ENCODE data around the gene ERGIC1. TPM values are rescaled to one million over a fixed set of nuclear protein-coding genes. Genes with fewer than 3 reads are reported as not detected.

Gene ERGIC1
- total RNA-seq, 4 donors from 2014 or later: 156 to 214 (median 175) TPM

DNA sequence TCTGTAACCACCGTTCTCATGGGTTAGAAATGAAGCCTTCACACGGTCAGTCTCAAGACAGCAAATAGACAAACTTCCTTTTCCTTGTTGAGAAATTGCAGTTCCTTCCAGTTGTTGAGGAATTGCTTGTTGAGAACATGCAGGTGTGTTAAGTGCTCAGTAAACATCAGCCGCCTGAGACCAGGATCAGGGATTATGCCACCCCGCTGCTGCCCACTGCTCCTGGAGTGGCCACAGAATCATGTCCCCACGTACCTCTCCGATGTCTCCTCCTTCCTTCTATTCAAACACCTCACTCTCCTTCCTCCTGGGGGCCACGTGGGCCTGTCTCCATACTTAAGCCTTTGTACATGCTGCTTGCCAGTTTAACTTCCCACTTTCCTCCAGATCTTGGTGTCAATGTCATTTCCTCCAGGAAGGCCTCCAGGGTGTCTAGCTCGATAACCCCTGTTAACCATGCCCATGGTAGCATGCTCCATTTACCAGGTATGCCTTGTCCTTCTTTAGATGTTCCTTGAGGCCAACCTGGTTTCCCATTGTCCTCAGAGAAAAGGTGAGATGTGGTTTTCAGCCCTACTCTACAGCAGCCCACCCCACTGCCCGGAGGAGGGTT lies 91.4 kb downstream of the ERGIC1 start:
- WGBS, 2 donors: 79 to 86% methylated on average over 8 to 9 of the region's 9 CpGs
- intact Hi-C loops (cut with DNase I): no loop called here
- no peak for DNase-seq
- peaks cover 0 to 25% of the 10 kb centered on the region in 2 donors for H3K36me3 ChIP-seq
- H3K4me1 ChIP-seq: peaks cover 0 to under 1% of the 10 kb centered on the region in 2 donors
- no peak for TF ChIP-seq POLR2A (IDR thresholded peaks at IDR 0.05)
- TF ChIP-seq, protein P1, sequence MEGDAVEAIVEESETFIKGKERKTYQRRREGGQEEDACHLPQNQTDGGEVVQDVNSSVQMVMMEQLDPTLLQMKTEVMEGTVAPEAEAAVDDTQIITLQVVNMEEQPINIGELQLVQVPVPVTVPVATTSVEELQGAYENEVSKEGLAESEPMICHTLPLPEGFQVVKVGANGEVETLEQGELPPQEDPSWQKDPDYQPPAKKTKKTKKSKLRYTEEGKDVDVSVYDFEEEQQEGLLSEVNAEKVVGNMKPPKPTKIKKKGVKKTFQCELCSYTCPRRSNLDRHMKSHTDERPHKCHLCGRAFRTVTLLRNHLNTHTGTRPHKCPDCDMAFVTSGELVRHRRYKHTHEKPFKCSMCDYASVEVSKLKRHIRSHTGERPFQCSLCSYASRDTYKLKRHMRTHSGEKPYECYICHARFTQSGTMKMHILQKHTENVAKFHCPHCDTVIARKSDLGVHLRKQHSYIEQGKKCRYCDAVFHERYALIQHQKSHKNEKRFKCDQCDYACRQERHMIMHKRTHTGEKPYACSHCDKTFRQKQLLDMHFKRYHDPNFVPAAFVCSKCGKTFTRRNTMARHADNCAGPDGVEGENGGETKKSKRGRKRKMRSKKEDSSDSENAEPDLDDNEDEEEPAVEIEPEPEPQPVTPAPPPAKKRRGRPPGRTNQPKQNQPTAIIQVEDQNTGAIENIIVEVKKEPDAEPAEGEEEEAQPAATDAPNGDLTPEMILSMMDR (IDR thresholded peaks at IDR 0.05): no peak
- no peak overlapping the region for H3K4me3 ChIP-seq (replicated peaks in 1 of 3)
- H3K9me3 ChIP-seq: no peaks in the 10 kb centered on the region
- peak overlapping the region in 1 of 3 donors; percentile 7 for H3K27ac ChIP-seq
- no peaks in the 10 kb centered on the region for H3K27me3 ChIP-seq

DNA sequence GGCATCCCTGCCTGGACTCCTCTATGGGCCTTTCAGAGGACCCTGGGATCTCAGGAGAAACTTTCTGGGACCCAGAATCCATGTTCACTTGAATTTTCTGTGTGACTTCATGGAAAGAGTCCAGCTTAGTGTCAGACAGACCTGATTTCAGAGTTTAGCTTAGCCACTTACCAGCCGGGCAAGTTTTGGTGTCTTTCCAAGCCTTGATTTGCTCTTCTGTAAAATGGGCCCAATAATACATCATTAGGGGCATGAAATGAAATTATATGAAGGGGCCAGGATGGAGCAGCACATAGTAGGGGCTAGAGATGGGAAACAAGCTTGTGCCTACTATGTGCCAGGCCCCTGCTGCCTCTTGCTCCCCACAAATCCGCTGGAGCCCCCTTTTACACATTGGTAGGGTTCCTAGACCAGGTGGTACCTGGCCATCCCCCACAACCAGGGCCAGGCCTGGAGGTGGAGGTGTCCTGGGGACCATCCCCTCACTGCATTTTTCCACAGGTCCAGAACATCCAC lies 92.0 kb downstream of the ERGIC1 start:
- no peak for DNase-seq
- H3K27ac ChIP-seq: no peak overlapping the region
- H3K9me3 ChIP-seq: no peaks in the 10 kb centered on the region
- H3K4me1 ChIP-seq: peaks cover 0 to 6% of the 10 kb centered on the region in 2 donors
- no peak for TF ChIP-seq POLR2A (IDR thresholded peaks at IDR 0.05)
- TF ChIP-seq, protein P1 (IDR thresholded peaks at IDR 0.05): no peak
- H3K36me3 ChIP-seq: peaks cover 0 to 25% of the 10 kb centered on the region in 2 donors
- 89 to 100% methylated on average over 2 of the region's 2 CpGs for WGBS, 2 donors
- intact Hi-C loops (cut with DNase I): no loop called here
- no peak overlapping the region for H3K4me3 ChIP-seq (replicated peaks in 1 of 3)
- no peaks in the 10 kb centered on the region for H3K27me3 ChIP-seq

DNA sequence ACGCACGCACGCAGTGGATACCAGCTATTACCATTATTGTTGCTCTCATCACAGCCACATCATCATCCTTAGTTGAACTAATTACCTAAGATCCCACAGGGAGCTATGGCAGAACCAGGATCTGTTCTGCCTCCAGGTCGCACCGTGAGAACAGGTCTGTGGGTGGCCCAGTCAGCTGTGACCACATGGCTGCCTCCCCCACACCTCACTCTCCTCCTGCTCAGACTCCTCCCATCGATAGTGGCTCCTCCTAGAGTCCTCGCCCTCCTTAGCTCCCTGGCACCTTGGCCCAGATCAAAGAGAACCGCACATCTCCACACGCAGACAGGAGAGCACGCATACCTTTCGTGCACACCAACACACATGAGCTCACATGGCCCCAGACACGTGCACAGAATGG lies 92.7 kb downstream of the ERGIC1 start:
- Histone ChIP-seq H3K4me3 (replicated peaks in 1 of 3) (no peak overlapping the region), H3K9me3 (no peaks in the 10 kb centered on the region), H3K27me3 (no peaks in the 10 kb centered on the region), H3K27ac (no peak overlapping the region), H3K4me1 (peaks cover 0 to 14% of the 10 kb centered on the region in 2 donors), H3K36me3 (peaks cover 0 to 20% of the 10 kb centered on the region in 2 donors)
- TF ChIP-seq, protein P1 (IDR thresholded peaks at IDR 0.05): no peak
- TF ChIP-seq POLR2A (IDR thresholded peaks at IDR 0.05): no peak
- intact Hi-C loops (cut with DNase I): no loop called here
- DNase-seq: no peak
- WGBS, 2 donors: 81 to 90% methylated on average over 7 to 12 of the region's 12 CpGs

DNA sequence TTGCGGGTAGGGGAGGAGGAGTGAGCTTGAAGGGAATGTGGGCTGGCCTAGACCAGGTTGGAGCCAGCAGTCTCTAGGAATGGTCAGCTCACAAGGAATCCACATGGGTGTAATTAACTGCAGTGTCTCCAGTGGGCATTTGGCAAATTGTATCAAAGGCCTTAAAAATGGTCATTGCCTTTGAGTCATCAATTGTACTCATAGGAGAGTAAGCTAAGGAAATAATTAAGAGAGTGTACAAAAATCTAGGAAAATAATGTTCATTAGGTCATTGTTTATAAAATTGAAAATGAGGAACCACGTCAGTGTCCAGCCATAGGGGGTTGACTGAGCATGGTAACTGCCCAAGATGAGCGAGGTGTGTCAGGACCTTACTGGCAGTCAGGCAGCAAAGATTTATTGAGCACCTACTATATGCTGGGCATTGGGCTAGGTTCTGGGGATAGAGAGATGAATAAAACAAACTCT lies 95.4 kb downstream of the ERGIC1 start:
- 93 to 94% methylated on average over 3 of the region's 3 CpGs for WGBS, 2 donors
- H3K36me3 ChIP-seq: peaks cover 0 to 12% of the 10 kb centered on the region in 2 donors
- peaks cover 4 to 20% of the 10 kb centered on the region in 2 donors for H3K4me1 ChIP-seq
- H3K4me3 ChIP-seq (replicated peaks in 1 of 3): no peak overlapping the region
- no peak for TF ChIP-seq POLR2A (IDR thresholded peaks at IDR 0.05)
- TF ChIP-seq, protein P1 (IDR thresholded peaks at IDR 0.05): no peak
- no peak for DNase-seq
- no peaks in the 10 kb centered on the region for H3K9me3 ChIP-seq
- H3K27ac ChIP-seq: no peak overlapping the region
- intact Hi-C loops (cut with DNase I): no loop called here
- no peaks in the 10 kb centered on the region for H3K27me3 ChIP-seq

DNA sequence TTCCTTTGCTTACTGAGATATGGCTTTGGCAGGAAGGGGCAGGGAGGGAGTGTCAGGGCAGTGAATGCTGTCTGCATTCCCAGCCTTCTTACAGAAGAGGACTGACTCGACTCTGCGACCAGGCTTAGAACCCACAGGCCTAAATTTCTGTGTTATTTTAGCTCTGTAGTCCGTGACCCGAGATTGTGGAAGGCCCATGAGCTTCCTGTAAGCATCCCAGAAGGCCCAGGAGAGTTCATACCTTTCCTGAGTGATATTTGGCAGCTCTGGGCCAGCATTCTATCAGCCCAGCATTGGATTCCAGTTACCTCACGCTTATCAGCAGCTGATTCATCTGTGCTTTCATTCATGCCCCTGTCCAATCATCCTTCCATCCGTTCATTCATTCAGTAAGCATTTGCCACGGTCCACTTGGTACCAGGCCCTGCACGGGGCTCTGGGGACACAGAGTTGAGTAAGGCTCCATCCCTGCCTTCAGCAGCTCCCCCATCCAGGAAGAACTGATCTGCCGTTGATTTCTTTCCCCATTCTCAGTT lies 97.0 kb downstream of the ERGIC1 start:
- Histone ChIP-seq H3K4me1 (peaks cover 4 to 20% of the 10 kb centered on the region in 2 donors), H3K27me3 (no peaks in the 10 kb centered on the region), H3K36me3 (peaks cover 10 to 20% of the 10 kb centered on the region in 2 donors), H3K4me3 (replicated peaks in 1 of 3) (no peak overlapping the region), H3K27ac (peak overlapping the region; percentile 21 to 67 (median 63)), H3K9me3 (no peaks in the 10 kb centered on the region)
- DNase-seq: peak; percentile 31 to 48
- TF ChIP-seq POLR2A (IDR thresholded peaks at IDR 0.05): no peak
- TF ChIP-seq, protein P1 (IDR thresholded peaks at IDR 0.05): no peak
- WGBS, 2 donors: 47 to 61% methylated on average over 9 of the region's 9 CpGs
- intact Hi-C loops (cut with DNase I): no loop called here

All from thyroid gland (tissue), 4 donors.